Measurements from ENCODE around the gene PLXNA1. TPM values are rescaled to one million over a fixed set of nuclear protein-coding genes. Genes with fewer than 3 reads are reported as not detected.

The PLXNA1 gene
- total RNA-seq, 2 donors from 2014 or later: 66.3 to 79.4 TPM

GRCh38 chr3:127000761-127001160 is 17.8 kb downstream of the PLXNA1 start:
- no peak overlapping the region for H3K9ac ChIP-seq (ENCODE audit: extremely low read depth, low read length, poor library complexity, severe bottlenecking)
- H3K9me3 ChIP-seq (ENCODE audit: control insufficient read depth, low read length): no peaks in the 10 kb centered on the region
- H3K27me3 ChIP-seq (ENCODE audit: control insufficient read depth, insufficient read depth, low read length, poor library complexity, severe bottlenecking): no peaks in the 10 kb centered on the region
- H3K4me1 ChIP-seq (ENCODE audit: control insufficient read depth, insufficient read depth, low read length): peaks cover 12% of the 10 kb centered on the region
- no peaks in the 10 kb centered on the region for H3K27me3 Mint-ChIP-seq (ENCODE audit: insufficient read depth)
- H3K4me3 Mint-ChIP-seq: no peak overlapping the region
- H3K4me3 ChIP-seq (ENCODE audit: low read length): no peak overlapping the region
- H3K9me3 Mint-ChIP-seq: no peaks in the 10 kb centered on the region
- no peak overlapping the region for H3K27ac ChIP-seq (ENCODE audit: low read depth, low read length)
- H3K36me3 ChIP-seq (ENCODE audit: control insufficient read depth, insufficient read depth, low read length): peaks cover 26% of the 10 kb centered on the region
- no peak overlapping the region for H3K27ac Mint-ChIP-seq
- no peak for DNase-seq
- H3K36me3 Mint-ChIP-seq (ENCODE audit: low read depth): peaks cover 6% of the 10 kb centered on the region
- no peak for TF ChIP-seq CTCF (conservative IDR thresholded peaks at IDR 0.05)
- 95% methylated on average over 6 to 12 of the region's 12 CpGs for WGBS, 2 experiments (ENCODE audit: insufficient coverage in 1 of 2, insufficient read length in 1 of 2)
- H3K4me1 Mint-ChIP-seq: peaks cover 16% of the 10 kb centered on the region

GRCh38 chr3:127001486-127002194 is 18.7 kb downstream of the PLXNA1 start:
- peaks cover 12% of the 10 kb centered on the region for H3K4me1 ChIP-seq (ENCODE audit: control insufficient read depth, insufficient read depth, low read length)
- H3K4me1 Mint-ChIP-seq: peaks cover 16% of the 10 kb centered on the region
- peaks cover 10% of the 10 kb centered on the region for H3K36me3 Mint-ChIP-seq (ENCODE audit: low read depth)
- no peak overlapping the region for H3K4me3 ChIP-seq (ENCODE audit: low read length)
- no peaks in the 10 kb centered on the region for H3K9me3 ChIP-seq (ENCODE audit: control insufficient read depth, low read length)
- TF ChIP-seq CTCF (conservative IDR thresholded peaks at IDR 0.05): no peak
- peaks cover 23% of the 10 kb centered on the region for H3K36me3 ChIP-seq (ENCODE audit: control insufficient read depth, insufficient read depth, low read length)
- no peaks in the 10 kb centered on the region for H3K27me3 ChIP-seq (ENCODE audit: control insufficient read depth, insufficient read depth, low read length, poor library complexity, severe bottlenecking)
- no peaks in the 10 kb centered on the region for H3K9me3 Mint-ChIP-seq
- WGBS, 2 experiments (ENCODE audit: insufficient coverage in 1 of 2, insufficient read length in 1 of 2): 78 to 98% methylated on average over 8 to 23 of the region's 23 CpGs
- H3K27ac Mint-ChIP-seq: peak overlapping the region; percentile 93
- no peak overlapping the region for H3K4me3 Mint-ChIP-seq
- peak; percentile 59 for DNase-seq
- H3K9ac ChIP-seq (ENCODE audit: extremely low read depth, low read length, poor library complexity, severe bottlenecking): peak overlapping the region; percentile 15
- no peaks in the 10 kb centered on the region for H3K27me3 Mint-ChIP-seq (ENCODE audit: insufficient read depth)
- peak overlapping the region; percentile 12 for H3K27ac ChIP-seq (ENCODE audit: low read depth, low read length)

- no peaks in the 10 kb centered on the region for H3K9me3 ChIP-seq (ENCODE audit: control insufficient read depth, low read length)
- peaks cover 12% of the 10 kb centered on the region for H3K4me1 ChIP-seq (ENCODE audit: control insufficient read depth, insufficient read depth, low read length)
- Mint-ChIP-seq H3K9me3 (no peaks in the 10 kb centered on the region), H3K36me3 (ENCODE audit: low read depth) (peaks cover 13% of the 10 kb centered on the region), H3K27ac (peak overlapping the region; percentile 93), H3K4me1 (peaks cover 15% of the 10 kb centered on the region), H3K27me3 (ENCODE audit: insufficient read depth) (no peaks in the 10 kb centered on the region), H3K4me3 (no peak overlapping the region)
- no peaks in the 10 kb centered on the region for H3K27me3 ChIP-seq (ENCODE audit: control insufficient read depth, insufficient read depth, low read length, poor library complexity, severe bottlenecking)
- H3K27ac ChIP-seq (ENCODE audit: low read depth, low read length): no peak overlapping the region
- peaks cover 25% of the 10 kb centered on the region for H3K36me3 ChIP-seq (ENCODE audit: control insufficient read depth, insufficient read depth, low read length)
- peak; percentile 97 for DNase-seq
- no peak overlapping the region for H3K4me3 ChIP-seq (ENCODE audit: low read length)
- WGBS, 2 experiments (ENCODE audit: insufficient coverage in 1 of 2, insufficient read length in 1 of 2): 49 to 60% methylated on average over 18 to 26 of the region's 26 CpGs
- TF ChIP-seq CTCF (conservative IDR thresholded peaks at IDR 0.05): peak; percentile 81
- peak overlapping the region; percentile 25 for H3K9ac ChIP-seq (ENCODE audit: extremely low read depth, low read length, poor library complexity, severe bottlenecking)
These were observed 19.6 kb downstream of the PLXNA1 start for GRCh38 chr3:127002195-127003174.
